Central memory CD4-positive, alpha-beta T cell (primary cell): Measurements from ENCODE around the gene PRUNE2.
A peak's percentile ranks its signal among the peaks of the same experiment; 100 is the strongest.

Experiments
- DNase-seq: peaks from one replicate; pipeline ENCODE4 v3.0.0; 2022

The PRUNE2 gene

DNA sequence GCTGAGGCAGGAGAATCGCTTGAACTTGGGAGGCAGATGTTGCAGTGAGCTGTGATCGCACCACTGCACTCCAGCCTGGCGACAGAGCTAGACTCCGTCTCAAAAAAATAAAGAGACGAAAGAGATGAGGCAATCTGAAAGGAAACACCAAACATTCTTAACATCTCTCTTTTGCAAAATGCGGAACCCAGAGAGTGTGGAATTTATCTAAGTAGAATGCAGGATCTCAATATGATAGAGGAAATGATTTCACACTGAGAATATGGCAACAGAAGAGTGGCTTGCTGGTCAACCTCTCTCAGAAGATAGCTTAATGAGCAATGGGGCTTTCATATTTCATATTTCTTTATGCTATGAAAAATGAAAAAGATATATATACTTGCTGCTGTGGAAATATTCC, 175.1 kb downstream of the PRUNE2 start:
- no peak for DNase-seq

GRCh38 chr9:76729980-76730737, 175.8 kb downstream of the PRUNE2 start:
- DNase-seq = no peak

- DNase-seq = no peak
Observed at GRCh38 chr9:76729116-76729515, 176.8 kb downstream of the PRUNE2 start.

DNA sequence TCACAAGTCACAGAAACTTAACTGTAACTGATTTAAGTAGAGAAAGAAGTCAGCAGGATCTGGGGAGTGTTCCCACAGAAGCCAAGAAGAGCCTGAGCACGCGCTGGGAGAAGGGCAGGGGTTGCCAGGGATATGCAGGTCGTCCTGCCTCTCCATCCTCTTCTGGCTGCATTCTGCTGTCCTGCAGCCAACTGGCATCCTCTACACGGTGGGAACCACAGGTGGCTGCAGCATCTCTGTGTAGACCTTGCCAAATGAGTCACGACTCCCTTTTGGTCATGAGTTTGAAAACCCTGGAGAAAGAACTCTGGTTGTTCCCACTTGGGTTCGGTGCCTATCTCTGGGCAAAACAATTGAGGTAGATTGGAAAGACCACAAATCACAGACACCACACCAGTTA, 180.0 kb downstream of the PRUNE2 start:
- no peak for DNase-seq

DNA sequence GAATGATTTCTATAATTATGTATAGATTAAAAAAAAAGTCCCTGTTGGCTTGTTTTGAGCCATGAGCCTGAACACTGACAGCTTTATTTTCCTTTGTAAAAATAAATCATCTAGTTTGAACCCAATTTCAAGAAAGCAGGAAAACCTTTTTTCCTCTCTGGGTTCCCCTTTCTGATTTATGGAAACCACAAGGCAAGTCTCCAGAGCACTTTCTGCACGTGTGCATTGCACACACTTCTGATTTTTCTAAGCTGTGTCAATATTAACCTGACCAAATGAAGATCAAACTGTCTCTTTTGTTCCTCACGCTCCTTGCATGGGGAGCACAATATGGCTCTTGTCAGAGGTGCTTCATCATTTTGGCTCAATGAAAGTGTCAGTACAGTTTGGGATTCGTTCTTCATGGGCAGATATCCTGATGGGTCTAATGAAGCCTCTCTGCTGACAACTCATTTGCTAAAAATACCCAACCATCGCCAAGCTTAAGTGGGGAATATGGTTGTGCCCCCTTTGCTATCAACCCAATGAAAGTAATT, 180.8 kb downstream of the PRUNE2 start:
- DNase-seq = no peak

- DNase-seq = no peak
Observed at GRCh38 chr9:76720245-76720644, 185.7 kb downstream of the PRUNE2 start.

DNA sequence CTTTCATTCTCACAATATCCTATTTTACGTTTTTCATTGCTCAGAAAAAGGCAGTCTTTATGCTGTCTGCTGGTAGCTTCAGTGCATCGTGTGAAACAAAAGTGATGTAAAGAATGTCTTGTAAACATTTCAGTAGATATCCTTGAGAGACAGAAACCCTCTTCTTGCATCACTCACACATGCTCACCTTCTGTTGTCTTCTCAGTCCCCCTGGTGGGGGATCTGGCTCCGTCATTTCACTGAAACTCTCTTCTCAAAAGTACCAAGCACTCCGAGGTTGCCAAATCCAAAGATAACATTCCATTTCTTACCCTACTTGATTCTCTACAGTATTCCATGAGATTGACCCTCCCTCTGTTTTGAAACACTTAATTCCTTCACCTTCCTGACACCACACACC, 187.7 kb downstream of the PRUNE2 start:
- no peak for DNase-seq

DNA sequence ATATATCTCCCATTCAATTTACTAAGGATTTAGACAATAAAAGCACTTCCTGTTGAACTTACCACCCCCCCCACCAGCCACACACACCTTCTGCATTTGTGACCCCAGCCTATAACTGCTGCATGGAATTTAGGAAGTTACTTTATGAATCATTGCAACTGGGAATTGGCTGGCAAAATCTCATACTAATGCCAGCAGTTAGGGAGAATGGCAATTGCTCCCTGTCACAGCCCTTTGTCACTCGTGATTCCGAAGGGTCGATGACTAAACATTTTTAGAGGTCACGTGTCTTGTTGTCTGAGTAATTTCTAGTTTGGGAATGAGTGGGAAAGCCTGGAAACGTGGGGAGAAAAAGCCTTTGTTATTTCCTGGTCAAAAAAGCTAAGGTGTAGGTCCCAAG, 188.3 kb downstream of the PRUNE2 start:
- no peak for DNase-seq

- no peak for DNase-seq
Observed at GRCh38 chr9:76717176-76717575, 188.7 kb downstream of the PRUNE2 start.

DNA sequence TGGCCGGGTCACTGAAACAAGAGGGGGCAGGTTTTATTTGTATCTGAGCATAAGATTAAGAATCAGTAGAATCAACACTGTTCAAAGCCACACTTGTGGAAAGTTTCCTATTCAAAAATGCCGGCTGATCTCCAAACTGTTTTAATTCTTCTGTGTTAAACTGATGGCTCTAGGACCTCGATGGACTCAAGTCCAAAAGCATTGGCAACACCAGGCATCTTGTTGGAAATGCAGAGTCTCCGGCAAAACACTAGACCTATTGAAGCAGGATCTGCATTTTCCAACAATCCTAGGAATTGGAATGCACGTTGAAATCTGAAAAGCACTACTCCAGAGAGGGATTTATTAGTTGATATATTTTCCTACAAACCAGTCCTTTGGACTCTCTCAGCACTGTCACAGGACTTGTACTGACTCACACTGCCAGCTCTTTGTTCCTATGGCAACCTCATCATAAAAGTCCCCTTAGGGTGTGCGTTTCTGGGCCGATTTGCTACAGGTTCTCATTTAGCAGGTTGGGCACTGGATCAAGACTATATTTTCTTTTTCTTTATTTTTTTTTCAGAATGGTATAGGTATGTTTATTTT, 189.7 kb downstream of the PRUNE2 start:
- DNase-seq = no peak

GRCh38 chr9:76713381-76713780, 192.5 kb downstream of the PRUNE2 start:
- no peak for DNase-seq

- DNase-seq = no peak
Observed at GRCh38 chr9:76709020-76709419, 196.9 kb downstream of the PRUNE2 start.

DNA sequence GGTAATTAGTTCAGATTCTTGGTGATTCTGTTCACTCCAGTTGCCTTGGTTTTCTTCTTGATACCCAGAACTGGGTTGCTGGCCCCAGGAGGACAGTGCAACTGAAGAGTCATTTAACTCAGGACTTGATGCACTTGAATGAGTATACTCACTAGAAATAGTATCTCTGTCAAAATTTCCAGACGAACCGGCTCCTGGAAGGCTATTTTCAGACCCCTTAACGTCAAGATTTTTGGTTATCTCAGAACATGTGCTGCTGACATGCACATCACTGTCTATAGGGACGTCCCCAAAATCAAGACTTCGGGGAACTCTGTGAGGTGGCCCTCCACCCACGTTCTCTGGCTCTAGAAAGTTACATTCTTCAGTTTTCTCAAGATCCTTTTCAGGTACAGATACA, 198.4 kb downstream of the PRUNE2 start:
- DNase-seq = no peak

DNA sequence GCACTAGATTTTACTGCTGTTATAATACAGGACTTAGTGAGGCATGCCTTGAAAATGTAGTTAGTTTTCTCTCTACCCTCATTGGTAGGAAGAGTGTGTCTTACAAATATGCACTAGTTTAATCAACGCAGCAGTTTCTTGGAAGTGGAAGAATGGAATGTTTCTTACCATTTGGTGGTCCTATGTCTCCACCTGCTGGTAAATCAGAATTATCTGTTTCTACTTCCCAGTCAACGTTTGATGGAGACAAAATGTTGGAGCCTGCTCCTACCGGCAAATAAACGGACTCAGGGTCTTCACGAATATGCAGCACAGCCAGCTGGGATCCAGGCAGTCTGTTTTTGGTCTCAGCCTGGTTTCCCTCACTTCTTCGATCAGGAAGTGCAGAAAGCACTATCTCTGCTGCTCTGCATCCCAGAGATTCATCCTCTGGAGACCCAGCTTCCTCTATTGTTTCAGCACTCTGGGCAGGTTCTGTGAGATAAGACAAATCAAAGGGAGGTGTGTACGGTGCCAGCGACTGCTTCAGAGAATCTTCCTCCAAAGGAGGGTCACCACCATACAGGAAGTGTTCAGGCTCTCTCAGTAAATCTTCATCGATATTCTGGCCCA, 201.2 kb downstream of the PRUNE2 start:
- peak; percentile 43 for DNase-seq

GRCh38 chr9:76703270-76703669, 202.6 kb downstream of the PRUNE2 start:
- no peak for DNase-seq

GRCh38 chr9:76701441-76702039, 204.4 kb downstream of the PRUNE2 start:
- no peak for DNase-seq

DNA sequence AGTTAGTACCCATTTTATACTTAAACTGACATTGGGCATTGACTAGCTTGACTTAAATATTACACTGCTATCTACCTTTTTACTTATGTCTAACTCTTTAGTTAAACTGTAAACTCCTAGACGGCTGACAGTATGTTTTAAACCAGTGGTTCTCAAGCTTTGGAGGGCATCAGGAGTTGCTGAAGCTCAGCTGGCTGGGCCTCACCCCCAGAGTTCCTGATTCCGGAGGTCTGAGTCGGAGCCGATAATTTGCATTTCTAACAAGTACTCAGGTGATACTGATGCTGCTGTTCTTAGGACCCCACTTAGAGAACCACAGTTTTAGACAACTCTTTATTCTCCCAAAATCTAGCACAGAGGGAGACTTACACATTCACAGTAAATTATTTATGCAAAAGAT, 205.0 kb downstream of the PRUNE2 start:
- DNase-seq = no peak

DNA sequence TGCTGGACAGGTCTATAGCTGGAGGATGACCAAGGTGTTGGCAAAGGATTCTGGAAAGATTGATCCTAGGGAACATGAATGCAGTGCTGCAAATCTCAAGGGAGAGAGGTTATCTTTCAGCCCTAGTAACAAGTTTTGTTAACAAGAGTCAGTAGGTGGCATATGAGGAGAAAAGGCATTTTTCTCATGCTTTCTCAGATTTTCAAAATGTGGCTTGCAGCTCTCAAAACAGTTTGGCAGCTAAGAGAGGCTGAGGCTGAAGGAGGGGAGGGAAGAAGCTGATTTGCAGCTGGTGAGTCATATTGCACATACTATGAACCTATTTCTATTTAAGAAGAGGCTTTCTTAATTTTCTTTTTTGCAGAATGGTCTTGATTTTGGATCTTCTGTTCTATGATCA, 205.9 kb downstream of the PRUNE2 start:
- no peak for DNase-seq

- no peak for DNase-seq
Observed at GRCh38 chr9:76697554-76697953, 208.4 kb downstream of the PRUNE2 start.

GRCh38 chr9:76697081-76697480, 208.8 kb downstream of the PRUNE2 start:
- no peak for DNase-seq

GRCh38 chr9:76693912-76694311, 212.0 kb downstream of the PRUNE2 start:
- DNase-seq = no peak

- DNase-seq = no peak
Observed at GRCh38 chr9:76692458-76693129, 213.3 kb downstream of the PRUNE2 start.
